HG02884 (cell line): ENCODE results near the gene SNX10.

Source experiments
- ATAC-seq: cut with Tn5 transposase; IDR thresholded peaks from one replicate; pipeline ENCODE4 v1.9.1; 2021; ENCODE audit warnings: mild to moderate bottlenecking, moderate library complexity; ENCODE audit not compliant: unreplicated experiment

SNX10 gene

GRCh38 chr7:26398756-26399509 lies 107.3 kb downstream of the SNX10 start:
- peak; percentile 80 for ATAC-seq

GRCh38 chr7:26399736-26400135 lies 108.1 kb downstream of the SNX10 start:
- ATAC-seq, result no peak

- ATAC-seq, result no peak
Observed at GRCh38 chr7:26403640-26404039, 112.0 kb downstream of the SNX10 start.

- no peak for ATAC-seq
Observed at GRCh38 chr7:26404189-26404996, 112.7 kb downstream of the SNX10 start.

GRCh38 chr7:26406433-26406832 lies 114.8 kb downstream of the SNX10 start:
- ATAC-seq, result no peak

- no peak for ATAC-seq
Observed at GRCh38 chr7:26409661-26410547, 118.2 kb downstream of the SNX10 start.

- ATAC-seq, result no peak
Observed at GRCh38 chr7:26413007-26413691, 121.5 kb downstream of the SNX10 start.

- no peak for ATAC-seq
Observed at GRCh38 chr7:26416004-26416403, 124.3 kb downstream of the SNX10 start.

GRCh38 chr7:26417911-26418413 lies 126.3 kb downstream of the SNX10 start:
- ATAC-seq, result no peak

GRCh38 chr7:26419198-26419597 lies 127.5 kb downstream of the SNX10 start:
- no peak for ATAC-seq

- no peak for ATAC-seq
Observed at GRCh38 chr7:26420422-26421019, 128.9 kb downstream of the SNX10 start.

GRCh38 chr7:26422761-26423160 lies 131.1 kb downstream of the SNX10 start:
- ATAC-seq, result no peak

GRCh38 chr7:26423436-26423835 lies 131.8 kb downstream of the SNX10 start:
- ATAC-seq, result no peak
